ENCODE measurements around the gene MGMT.

MGMT gene

GRCh38 chr10:129466703-129467358 is at the start of gene MGMT:
Gene MGMT, plus strand, starts transcription at chr10:129467241.
- no peak for TF ChIP-seq CTCF (IDR thresholded peaks at IDR 0.05; ENCODE audit: low read depth, low read length)
- DNase-seq (ENCODE audit: extremely low read depth, low read depth), result peak; percentile 68

- no peak for TF ChIP-seq CTCF (IDR thresholded peaks at IDR 0.05; ENCODE audit: low read depth, low read length)
- DNase-seq (ENCODE audit: extremely low read depth, low read depth), result no peak
Measured at GRCh38 chr10:129417870-129418269, 49.2 kb upstream of the MGMT start.

GRCh38 chr10:129418496-129419225 is 48.4 kb upstream of the MGMT start:
- TF ChIP-seq CTCF (IDR thresholded peaks at IDR 0.05; ENCODE audit: low read depth, low read length), result no peak
- no peak for DNase-seq (ENCODE audit: extremely low read depth, low read depth)

- no peak for DNase-seq (ENCODE audit: extremely low read depth, low read depth)
- no peak for TF ChIP-seq CTCF (IDR thresholded peaks at IDR 0.05; ENCODE audit: low read depth, low read length)
Measured at GRCh38 chr10:129419397-129419796, 47.6 kb upstream of the MGMT start.

GRCh38 chr10:129421399-129422010 is 45.5 kb upstream of the MGMT start:
- no peak for TF ChIP-seq CTCF (IDR thresholded peaks at IDR 0.05; ENCODE audit: low read depth, low read length)

GRCh38 chr10:129424978-129425377 is 42.1 kb upstream of the MGMT start:
- TF ChIP-seq CTCF (IDR thresholded peaks at IDR 0.05; ENCODE audit: low read depth, low read length), result no peak
- DNase-seq (ENCODE audit: extremely low read depth, low read depth), result no peak

More at GRCh38 chr10:129421399-129422010, 45.5 kb upstream of the MGMT start:
- no peak for DNase-seq (ENCODE audit: extremely low read depth, low read depth)

GRCh38 chr10:129426606-129427005 is 40.4 kb upstream of the MGMT start:
- no peak for DNase-seq (ENCODE audit: extremely low read depth, low read depth)
- TF ChIP-seq CTCF (IDR thresholded peaks at IDR 0.05; ENCODE audit: low read depth, low read length), result no peak
